Fibroblast of the aortic adventitia (primary cell): ENCODE data around the gene ATP8A1. TPM values are rescaled to one million over a fixed set of nuclear protein-coding genes. Genes with fewer than 3 reads are reported as not detected.

ENCODE experiments used
- DNase-seq: peaks from one replicate; pipeline ENCODE4 v3.0.0-alpha.2; 2010; ENCODE audit warnings: low read depth
- H3K4me3 ChIP-seq: 2 replicates; pipeline ENCODE4 v1.5.1; 2011; ENCODE audit warnings: low read depth, mild to moderate bottlenecking, control low read depth, low read length, moderate library complexity
- CTCF ChIP-seq: IDR thresholded peaks from 2 replicates; pipeline ENCODE4 v1.5.1; 2011; ENCODE audit warnings: mild to moderate bottlenecking, low read length, control low read depth, inconsistent platforms; ENCODE audit not compliant: insufficient read depth
- total RNA-seq: library from RNA; depleted of rRNA; stranded (reverse); fragments of >200 nt; gene quantifications from 2 replicates; pipeline ENCODE4 v1.2.3, GENCODE V29; 2012; ENCODE audit warnings: low replicate concordance

ATP8A1 gene
- total RNA-seq, 1 donor, result 7.5 TPM

GRCh38 chr4:42579903-42580302, 77.0 kb downstream of the ATP8A1 start:
- TF ChIP-seq CTCF, result no peak
- no peak overlapping the region for H3K4me3 ChIP-seq
- DNase-seq, result no peak

- DNase-seq, result no peak
- no peak overlapping the region for H3K4me3 ChIP-seq
- no peak for TF ChIP-seq CTCF
These were observed 78.7 kb downstream of the ATP8A1 start for GRCh38 chr4:42578187-42578586.

GRCh38 chr4:42574870-42575430, 82.0 kb downstream of the ATP8A1 start:
- peak; percentile 18 for DNase-seq
- H3K4me3 ChIP-seq, result no peak overlapping the region
- no peak for TF ChIP-seq CTCF

- no peak overlapping the region for H3K4me3 ChIP-seq
- no peak for DNase-seq
- TF ChIP-seq CTCF, result no peak
These were observed 83.7 kb downstream of the ATP8A1 start for GRCh38 chr4:42573249-42573648.

- no peak for TF ChIP-seq CTCF
- peak; percentile 46 for DNase-seq
- H3K4me3 ChIP-seq, result no peak overlapping the region
These were observed 86.7 kb downstream of the ATP8A1 start for GRCh38 chr4:42570221-42570620.

- H3K4me3 ChIP-seq, result no peak overlapping the region
- DNase-seq, result peak; percentile 82
- peak; percentile 79 for TF ChIP-seq CTCF
These were observed 88.2 kb downstream of the ATP8A1 start for GRCh38 chr4:42568610-42569207.

GRCh38 chr4:42566835-42567234, 90.1 kb downstream of the ATP8A1 start:
- H3K4me3 ChIP-seq, result no peak overlapping the region
- DNase-seq, result peak; percentile 41
- no peak for TF ChIP-seq CTCF
